IPS-NIHi7 (cell line): Measurements from ENCODE around the gene DTNB.
"Not testable (repeated sequence)": the region's sequence is repeated elsewhere in the genome, so short reads cannot be mapped to it uniquely, and the experiment has no call there.

ENCODE experiments used
- DNase-seq: peaks from one replicate; pipeline ENCODE4 v3.0.0; 2012; ENCODE audit warnings: mixed read lengths; ENCODE audit errors: extremely low spot score

Gene DTNB

GRCh38 chr2:25590921-25591505 lies 82.4 kb downstream of the DTNB start:
- no peak for DNase-seq

DNA sequence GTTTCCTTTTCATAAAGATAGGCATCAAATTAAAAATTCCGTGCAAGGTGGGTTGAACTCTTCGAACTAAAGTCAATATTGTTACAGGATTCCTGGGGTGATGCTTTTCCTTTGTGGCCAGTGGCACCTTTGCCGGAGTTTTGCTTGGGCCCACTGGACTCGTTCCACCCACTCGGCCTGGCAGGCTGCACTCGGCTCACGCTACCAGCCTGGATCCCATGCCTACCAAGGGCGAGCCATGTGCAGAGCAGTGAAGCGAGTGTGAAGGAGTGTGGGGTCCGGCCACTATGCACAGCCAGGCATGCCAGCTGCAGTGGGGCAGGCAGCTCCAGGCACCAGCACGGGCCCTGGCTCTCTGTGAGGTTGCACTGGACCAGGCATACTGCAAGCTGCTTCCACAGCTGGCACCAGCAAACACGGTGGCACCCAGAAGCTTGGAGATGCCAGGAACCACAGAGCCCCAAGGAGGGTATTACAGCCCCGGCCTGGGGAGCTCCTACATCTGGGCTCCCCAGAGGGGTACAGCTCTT lies 83.6 kb downstream of the DTNB start:
- DNase-seq, result no peak

- no peak for DNase-seq
These were observed 84.8 kb downstream of the DTNB start for GRCh38 chr2:25588576-25588975.

GRCh38 chr2:25587361-25587760 lies 86.0 kb downstream of the DTNB start:
- DNase-seq, result no peak

- peak; percentile 16 for DNase-seq
These were observed 86.6 kb downstream of the DTNB start for GRCh38 chr2:25586726-25587144.

- DNase-seq, result no peak
These were observed 88.2 kb downstream of the DTNB start for GRCh38 chr2:25585189-25585588.

DNA sequence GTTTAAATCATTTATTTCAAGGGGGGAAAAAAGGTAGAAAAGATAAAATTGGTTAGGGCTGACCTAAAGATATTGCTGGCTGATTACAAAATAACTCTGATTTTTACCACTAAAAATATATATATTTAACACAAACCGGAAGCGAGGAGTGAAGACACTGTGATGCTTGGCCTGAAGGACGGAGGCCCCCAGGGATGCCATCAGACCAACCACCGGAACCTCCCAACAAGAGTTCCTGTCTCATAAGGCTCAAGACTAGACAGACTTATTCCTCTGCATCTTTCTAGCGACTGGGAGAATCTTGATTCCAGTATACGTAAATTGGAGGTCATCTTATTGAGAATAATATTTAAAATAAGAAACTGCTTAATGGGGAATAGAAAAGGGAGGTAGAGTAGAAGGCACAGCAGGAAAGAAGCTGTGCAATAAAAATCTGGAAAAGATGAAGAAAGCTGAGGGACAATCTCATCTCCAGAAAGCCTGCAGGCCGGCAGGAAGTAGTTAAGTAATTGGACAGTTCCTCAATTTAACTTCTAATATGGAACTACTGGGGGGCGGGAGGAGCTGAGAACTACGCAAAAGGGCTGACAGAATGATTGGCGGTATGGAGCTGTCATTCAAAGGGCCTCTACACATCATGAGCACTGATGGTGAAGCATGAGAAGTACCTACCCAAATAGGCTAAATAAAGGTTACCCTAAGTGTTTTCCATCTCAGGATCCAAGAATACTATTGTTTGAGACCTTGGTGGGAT lies 91.1 kb downstream of the DTNB start:
- DNase-seq, result no peak

DNA sequence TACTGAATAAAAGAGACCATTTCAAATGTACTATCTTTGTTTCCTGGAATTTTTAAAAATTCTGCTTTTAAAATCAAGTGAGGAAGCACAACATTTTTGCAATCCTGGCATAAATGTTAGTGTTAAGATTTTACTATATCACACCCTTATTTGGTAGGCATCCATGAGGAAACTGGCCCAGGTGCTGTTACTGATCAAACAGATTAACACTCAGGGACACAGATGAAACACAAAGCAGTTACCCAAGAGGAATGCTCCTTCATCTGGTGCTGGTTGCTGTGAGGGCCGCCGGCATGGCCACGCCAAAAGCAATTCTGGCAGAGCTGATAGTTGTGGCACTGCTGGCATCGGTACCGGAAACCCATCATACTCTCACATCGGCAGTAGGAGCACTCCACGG lies 96.8 kb downstream of the DTNB start:
- DNase-seq, result no peak

DNA sequence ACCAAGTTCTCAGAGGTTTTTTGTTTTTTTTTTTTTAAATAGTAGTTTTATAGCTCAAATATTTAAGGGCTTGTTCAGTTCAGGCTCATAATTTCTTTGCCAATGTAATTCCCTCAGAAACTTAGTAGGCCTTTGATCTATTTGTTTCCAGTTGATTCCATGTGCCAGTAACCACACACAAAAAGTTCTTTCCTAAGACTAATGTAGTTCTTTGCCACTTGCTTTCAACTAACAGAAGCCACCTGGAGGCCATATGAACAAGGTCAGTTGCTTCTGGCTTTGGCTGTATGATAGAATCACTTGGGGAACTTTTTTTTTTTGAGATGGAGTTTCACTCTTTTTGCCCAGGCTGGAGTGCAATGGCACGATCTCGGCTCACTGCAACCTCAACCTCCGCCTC lies 100.7 kb downstream of the DTNB start:
- DNase-seq, result no peak

DNA sequence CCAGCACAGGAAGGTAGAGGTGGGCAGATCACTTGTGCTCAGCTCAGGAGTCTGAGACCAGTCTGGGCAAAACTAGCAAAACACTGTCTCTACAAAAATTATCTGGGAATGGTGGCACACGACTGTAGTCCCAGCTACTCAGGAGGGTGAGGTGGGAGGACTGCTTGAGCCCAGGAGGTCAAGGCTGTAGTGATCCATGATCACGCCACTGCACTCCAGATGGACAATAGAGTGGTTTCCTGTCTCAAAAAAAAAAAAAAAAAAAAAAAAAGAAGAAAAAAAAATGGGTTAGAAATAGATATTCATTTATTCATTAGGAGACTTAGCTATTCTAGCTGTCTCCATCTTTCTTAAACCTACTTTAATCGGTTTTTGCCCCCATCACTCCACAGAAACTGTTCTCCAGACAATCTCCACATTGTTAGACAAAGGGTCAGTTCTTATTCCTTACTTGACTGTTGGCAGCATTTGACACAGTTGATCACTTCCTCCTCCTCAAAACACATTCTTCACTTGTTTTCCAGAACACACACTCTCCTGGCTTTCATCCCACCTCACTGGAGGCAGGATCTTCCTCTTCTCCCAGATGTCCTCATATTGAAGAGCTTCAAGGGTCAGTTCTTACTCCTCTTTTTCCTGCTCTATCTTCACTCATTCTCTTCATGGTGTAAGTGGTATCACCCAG lies 103.1 kb downstream of the DTNB start:
- DNase-seq, result no peak

DNA sequence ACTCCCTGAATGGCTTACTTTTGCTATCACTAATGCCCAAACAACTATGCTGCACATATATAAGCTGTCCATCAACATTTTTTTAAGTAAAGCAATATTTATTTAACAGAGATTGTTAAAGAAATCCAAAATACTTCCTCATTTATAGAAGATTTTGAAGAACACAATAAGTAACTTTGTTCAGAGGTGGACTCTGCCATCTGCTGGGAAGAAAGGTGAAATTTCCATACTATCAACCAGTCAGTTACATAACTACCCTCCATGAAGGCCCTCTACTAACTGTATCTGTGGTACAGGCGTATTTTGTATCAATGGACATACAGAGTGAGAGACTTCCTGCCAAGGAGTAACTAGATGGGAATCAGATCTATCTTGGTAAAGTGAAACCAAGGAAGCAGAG lies 106.0 kb downstream of the DTNB start:
- no peak for DNase-seq

DNA sequence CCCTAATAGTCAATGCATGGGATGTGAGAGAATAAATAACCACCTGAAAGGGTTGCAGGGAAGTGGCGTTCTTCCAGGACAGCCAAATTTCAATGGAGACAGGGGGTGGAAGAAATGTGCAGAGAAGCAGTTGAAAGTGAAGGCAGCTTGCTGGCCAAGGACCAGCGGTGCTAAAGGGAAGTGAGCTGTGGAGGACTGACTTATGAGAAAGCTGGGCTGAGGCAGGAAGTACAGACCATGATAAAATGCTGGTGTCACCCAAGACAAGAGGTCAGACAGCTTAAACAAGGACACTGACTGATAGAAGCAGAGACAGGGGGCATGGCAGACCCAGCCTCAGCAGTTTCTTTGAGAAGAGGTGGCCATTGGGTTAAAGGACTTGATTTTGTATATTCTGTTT lies 106.7 kb downstream of the DTNB start:
- no peak for DNase-seq

- no peak for DNase-seq
These were observed 107.3 kb downstream of the DTNB start for GRCh38 chr2:25566094-25566493.

DNA sequence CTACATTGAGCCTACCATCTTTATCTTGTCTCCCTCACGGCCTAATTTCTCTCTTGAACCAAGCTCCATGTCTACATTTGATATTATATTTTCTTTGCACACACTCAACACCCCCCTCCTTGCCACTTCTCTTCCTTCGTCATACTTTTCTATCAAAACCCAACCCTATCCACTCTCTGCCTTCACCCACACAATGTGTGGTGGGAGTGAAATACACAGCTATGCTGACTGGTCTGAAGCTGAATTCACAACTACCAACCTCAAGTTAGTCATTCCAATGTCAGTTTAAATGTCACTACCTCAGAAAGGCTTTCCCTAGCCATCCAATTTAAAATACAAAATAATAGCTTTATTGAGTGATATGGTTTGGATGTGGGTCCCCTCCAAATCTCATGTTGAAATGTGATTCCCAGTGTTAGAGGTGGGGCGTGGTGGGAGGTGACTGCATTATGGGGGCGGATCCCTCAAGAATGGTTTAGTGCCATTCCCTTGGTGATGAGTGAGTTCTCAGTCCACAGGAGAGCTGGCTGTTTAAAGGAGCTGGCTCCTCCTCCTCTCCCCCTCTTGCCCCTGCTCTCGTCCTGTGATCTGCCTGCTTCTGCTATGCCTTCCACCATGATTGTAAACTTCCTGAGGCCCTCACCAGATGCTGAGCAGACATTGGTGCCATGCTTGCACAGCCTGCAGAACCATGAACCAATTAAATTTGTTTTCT lies 112.1 kb downstream of the DTNB start:
- no peak for DNase-seq

- DNase-seq, result no peak
These were observed 114.2 kb downstream of the DTNB start for GRCh38 chr2:25559148-25559547.

- DNase-seq, result no peak
These were observed 115.1 kb downstream of the DTNB start for GRCh38 chr2:25558262-25558661.

GRCh38 chr2:25557179-25558036 lies 116.0 kb downstream of the DTNB start:
- DNase-seq, result no peak

GRCh38 chr2:25552318-25552717 lies 121.1 kb downstream of the DTNB start:
- no peak for DNase-seq

DNA sequence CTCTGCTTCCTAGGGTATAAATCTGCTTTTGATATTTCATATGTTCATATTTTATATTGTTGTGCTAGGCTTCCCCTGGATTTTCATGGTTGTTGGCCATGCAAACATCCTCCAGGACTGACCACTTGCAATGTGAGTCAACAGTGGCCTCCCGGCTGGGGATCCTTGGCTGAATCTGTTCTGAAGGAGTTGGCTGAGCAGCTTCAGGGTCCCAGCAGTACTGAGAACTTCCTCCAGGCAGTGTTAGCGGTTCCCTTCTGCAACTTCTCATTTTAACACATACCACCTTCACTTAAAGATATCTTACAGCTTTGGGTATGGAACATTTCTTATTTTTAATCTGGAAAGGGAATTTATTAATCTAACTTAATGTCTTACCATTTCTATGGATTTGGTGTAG lies 122.1 kb downstream of the DTNB start:
- DNase-seq, result no peak

DNA sequence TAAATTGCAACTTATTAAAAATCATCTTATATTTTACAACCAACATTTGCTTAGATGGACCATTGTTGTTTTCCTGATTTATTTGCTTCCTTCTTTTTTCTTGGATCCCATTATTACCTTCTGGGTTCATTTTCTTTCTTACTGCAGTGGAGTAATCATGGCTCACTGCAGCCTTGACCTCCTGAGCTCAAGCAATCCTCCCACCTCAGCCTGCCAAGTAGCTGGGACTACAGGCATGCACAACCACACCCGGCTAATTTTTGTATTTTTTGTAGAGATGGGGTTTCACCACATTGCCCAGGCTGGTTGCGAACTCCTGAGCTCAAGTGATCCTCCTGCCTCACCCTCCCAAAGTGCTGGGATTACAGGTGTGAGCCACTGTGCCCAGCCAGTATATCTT lies 123.8 kb downstream of the DTNB start:
- not testable (repeated sequence) for DNase-seq

- no peak for DNase-seq
These were observed 124.8 kb downstream of the DTNB start for GRCh38 chr2:25548601-25549000.
